Neural progenitor cell (in vitro differentiated cells): ENCODE data around the gene KLK12. TPM values are rescaled to one million over a fixed set of nuclear protein-coding genes. Genes with fewer than 3 reads are reported as not detected.
A peak's percentile ranks its signal among the peaks of the same experiment; 100 is the strongest.

Source experiments
- DNase-seq: peaks from one replicate; pipeline ENCODE4 v3.0.0-alpha.2; 2016; ENCODE audit warnings: low spot score
- H2AFZ ChIP-seq: fragments of 200-600 bp; sonication (generic); replicated peaks from 2 replicates; pipeline ENCODE4 v1.6.1; 2016; ENCODE audit warnings: antibody characterized with exemption
- H3F3A ChIP-seq: fragments of 200-600 bp; sonication (generic); 2 replicates; pipeline ENCODE4 v1.6.1; 2016; ENCODE audit warnings: antibody characterized with exemption, low read depth
- H3K27ac ChIP-seq: fragments of 200-600 bp; sonication (generic); 2 replicates; pipeline ENCODE4 v1.5.1; 2016; ENCODE audit warnings: mild to moderate bottlenecking
- H3K27me3 ChIP-seq: fragments of 200-600 bp; sonication (generic); 2 replicates; pipeline ENCODE4 v1.6.1; 2016; ENCODE audit warnings: mild to moderate bottlenecking, moderate library complexity
- H3K36me3 ChIP-seq: fragments of 200-600 bp; sonication (generic); 2 replicates; pipeline ENCODE4 v1.5.1; 2016
- H3K4me1 ChIP-seq: fragments of 200-600 bp; sonication (generic); 2 replicates; pipeline ENCODE4 v1.6.1; 2016; ENCODE audit warnings: mixed run types
- H3K4me2 ChIP-seq: fragments of 200-600 bp; sonication (generic); 2 replicates; pipeline ENCODE4 v1.6.1; 2016
- H3K4me3 ChIP-seq: fragments of 200-600 bp; sonication (generic); 2 replicates; pipeline ENCODE4 v1.5.1; 2016
- H3K79me2 ChIP-seq: fragments of 200-600 bp; sonication (generic); 2 replicates; pipeline ENCODE4 v1.6.1; 2016; ENCODE audit warnings: low read depth
- H3K9ac ChIP-seq: fragments of 200-600 bp; sonication (generic); 2 replicates; pipeline ENCODE4 v1.6.1; 2016
- H3K9me3 ChIP-seq: fragments of 200-600 bp; sonication (generic); 2 replicates; pipeline ENCODE4 v1.5.1; 2016; ENCODE audit warnings: low read depth
- H4K20me1 ChIP-seq: fragments of 200-600 bp; sonication (generic); 2 replicates; pipeline ENCODE4 v1.6.1; 2016; ENCODE audit warnings: low read depth
- H3K27ac Mint-ChIP-seq: 3 replicates; pipeline ENCODE4 v1.8.0; 2021; ENCODE audit warnings: mixed read lengths
- H3K27me3 Mint-ChIP-seq: 2 replicates; pipeline ENCODE4 v1.8.0; 2022; ENCODE audit warnings: low read depth, mild to moderate bottlenecking, inconsistent platforms, moderate library complexity, mixed read lengths; ENCODE audit not compliant: insufficient read depth
- H3K36me3 Mint-ChIP-seq: 3 replicates; pipeline ENCODE4 v1.8.0; 2021; ENCODE audit warnings: mixed read lengths
- H3K4me1 Mint-ChIP-seq: 3 replicates; pipeline ENCODE4 v1.8.0; 2021; ENCODE audit warnings: mixed read lengths
- H3K4me3 Mint-ChIP-seq: 3 replicates; pipeline ENCODE4 v1.8.0; 2021; ENCODE audit warnings: mild to moderate bottlenecking, moderate library complexity, mixed read lengths
- H3K9me3 Mint-ChIP-seq: 3 replicates; pipeline ENCODE4 v1.8.0; 2020; ENCODE audit warnings: mixed read lengths
- EZH2 ChIP-seq: fragments of 200-600 bp; sonication (generic); IDR thresholded peaks from 2 replicates; pipeline ENCODE4 v1.6.1; 2017; ENCODE audit warnings: antibody characterized with exemption, mild to moderate bottlenecking, moderate library complexity
- EZH2phosphoT487 ChIP-seq: fragments of 200-600 bp; sonication (generic); IDR thresholded peaks from 2 replicates; pipeline ENCODE4 v1.6.1; 2017; ENCODE audit warnings: antibody characterized with exemption
- total RNA-seq: library from RNA; depleted of rRNA; stranded (reverse); fragments of >200 nt; gene quantifications from 2 replicates; pipeline ENCODE4 v1.2.3, GENCODE V29; 2015; ENCODE audit warnings: low replicate concordance
- TF ChIP-seq, protein P1 (sequence below): fragments of 200-600 bp; sonication (generic); IDR thresholded peaks from 2 replicates; pipeline ENCODE4 v1.5.1; 2017; ENCODE audit warnings: antibody characterized with exemption, mild to moderate bottlenecking

KLK12 gene
- total RNA-seq, 1 donor from 2014 or later = not detected

DNA sequence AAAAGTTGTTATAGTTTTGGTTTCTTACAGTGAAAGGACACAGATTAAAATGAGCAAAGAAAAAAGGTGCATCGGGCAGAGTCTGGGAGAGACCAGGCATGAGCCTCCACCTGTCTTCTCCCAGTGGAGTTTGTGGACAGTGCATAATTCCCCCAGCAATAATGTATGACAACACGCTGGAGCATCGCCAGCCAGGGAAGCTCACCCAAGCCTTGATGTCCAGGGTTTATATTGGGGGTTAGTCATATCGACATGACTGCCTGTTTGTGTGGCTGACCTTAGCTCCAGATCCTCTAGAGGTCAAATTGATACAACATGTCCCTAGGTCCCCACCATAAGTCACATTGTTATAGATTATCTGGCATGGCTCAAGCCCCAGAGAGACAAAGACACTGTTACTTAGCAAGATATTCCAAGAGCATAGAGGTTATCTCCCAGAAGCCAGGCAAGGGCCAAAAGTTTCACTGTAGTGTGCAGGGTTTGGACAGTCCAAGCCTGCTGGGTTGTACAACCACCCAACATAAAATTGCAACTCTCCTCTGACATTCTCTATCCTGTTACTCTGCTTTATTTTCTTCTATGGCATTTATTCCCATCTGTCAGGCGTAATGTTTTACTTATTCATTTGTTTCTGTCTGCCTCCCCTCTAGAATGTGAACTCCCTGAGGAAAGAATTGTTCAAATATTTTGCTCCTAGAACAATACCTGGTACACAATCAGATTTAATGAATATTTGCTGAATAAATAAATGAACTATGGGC, 35.7 kb upstream of the KLK12 start:
- Histone ChIP-seq H3K36me3 (no peaks in the 10 kb centered on the region), H3K4me3 (no peak overlapping the region), H2AFZ (no peak overlapping the region), H3F3A (no peaks in the 10 kb centered on the region), H3K9me3 (no peaks in the 10 kb centered on the region), H4K20me1 (no peaks in the 10 kb centered on the region), H3K79me2 (no peaks in the 10 kb centered on the region), H3K9ac (no peak overlapping the region), H3K27me3 (peaks cover 10% of the 10 kb centered on the region), H3K4me2 (no peak overlapping the region), H3K27ac (no peak overlapping the region), H3K4me1 (no peaks in the 10 kb centered on the region)
- Mint-ChIP-seq H3K36me3 (no peaks in the 10 kb centered on the region), H3K27me3 (peaks cover 9% of the 10 kb centered on the region), H3K4me1 (no peaks in the 10 kb centered on the region), H3K27ac (no peak overlapping the region), H3K9me3 (peaks cover 20% of the 10 kb centered on the region), H3K4me3 (no peak overlapping the region)
- no peak for TF ChIP-seq EZH2phosphoT487
- TF ChIP-seq EZH2 = no peak
- TF ChIP-seq, protein P1, sequence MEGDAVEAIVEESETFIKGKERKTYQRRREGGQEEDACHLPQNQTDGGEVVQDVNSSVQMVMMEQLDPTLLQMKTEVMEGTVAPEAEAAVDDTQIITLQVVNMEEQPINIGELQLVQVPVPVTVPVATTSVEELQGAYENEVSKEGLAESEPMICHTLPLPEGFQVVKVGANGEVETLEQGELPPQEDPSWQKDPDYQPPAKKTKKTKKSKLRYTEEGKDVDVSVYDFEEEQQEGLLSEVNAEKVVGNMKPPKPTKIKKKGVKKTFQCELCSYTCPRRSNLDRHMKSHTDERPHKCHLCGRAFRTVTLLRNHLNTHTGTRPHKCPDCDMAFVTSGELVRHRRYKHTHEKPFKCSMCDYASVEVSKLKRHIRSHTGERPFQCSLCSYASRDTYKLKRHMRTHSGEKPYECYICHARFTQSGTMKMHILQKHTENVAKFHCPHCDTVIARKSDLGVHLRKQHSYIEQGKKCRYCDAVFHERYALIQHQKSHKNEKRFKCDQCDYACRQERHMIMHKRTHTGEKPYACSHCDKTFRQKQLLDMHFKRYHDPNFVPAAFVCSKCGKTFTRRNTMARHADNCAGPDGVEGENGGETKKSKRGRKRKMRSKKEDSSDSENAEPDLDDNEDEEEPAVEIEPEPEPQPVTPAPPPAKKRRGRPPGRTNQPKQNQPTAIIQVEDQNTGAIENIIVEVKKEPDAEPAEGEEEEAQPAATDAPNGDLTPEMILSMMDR = no peak
- DNase-seq = no peak

DNA sequence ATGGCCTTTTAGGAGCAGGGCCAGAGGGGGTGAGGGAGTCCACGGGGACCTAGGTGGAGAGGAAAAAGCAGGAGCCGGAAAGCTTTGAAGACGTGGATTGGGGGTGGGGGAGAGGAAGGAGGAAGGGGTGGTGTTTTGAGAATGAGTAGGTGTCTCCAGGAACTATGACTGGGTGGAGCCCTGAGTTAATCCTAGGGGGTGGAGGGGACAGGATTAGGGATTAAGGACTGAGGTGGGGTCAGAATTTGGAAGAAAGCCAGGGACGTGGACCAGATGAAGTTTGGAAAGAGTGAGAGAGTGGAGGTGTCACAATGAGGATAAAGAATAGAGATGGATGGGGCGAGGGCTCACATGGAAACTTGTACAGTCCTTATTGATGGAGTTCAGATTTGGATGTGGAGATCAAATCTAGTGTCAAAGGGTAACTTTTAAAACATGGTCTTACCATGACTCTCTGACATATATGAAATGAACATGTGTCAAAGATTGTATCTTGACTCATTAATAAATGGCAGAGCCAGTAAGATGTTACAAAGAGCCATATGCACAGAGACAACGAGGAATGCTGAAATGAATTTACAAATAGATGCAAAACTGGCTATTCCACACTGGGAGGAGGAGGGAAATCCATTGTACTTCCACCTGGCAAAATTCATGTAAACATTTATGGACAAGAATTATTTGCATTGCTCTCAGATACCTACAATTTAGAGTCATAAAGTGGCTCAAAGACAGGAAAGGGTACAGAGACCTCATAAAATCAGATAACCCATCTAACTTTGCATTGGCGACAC, 31.8 kb upstream of the KLK12 start:
- no peak overlapping the region for H3K4me2 ChIP-seq
- no peaks in the 10 kb centered on the region for H3K4me1 ChIP-seq
- H3K9ac ChIP-seq = no peak overlapping the region
- Mint-ChIP-seq H3K36me3 (no peaks in the 10 kb centered on the region), H3K4me1 (peaks cover 2% of the 10 kb centered on the region), H3K4me3 (no peak overlapping the region), H3K27me3 (peaks cover 19% of the 10 kb centered on the region), H3K9me3 (peaks cover 6% of the 10 kb centered on the region), H3K27ac (no peak overlapping the region)
- H3K27me3 ChIP-seq = peaks cover 29% of the 10 kb centered on the region
- H3K36me3 ChIP-seq = no peaks in the 10 kb centered on the region
- no peaks in the 10 kb centered on the region for H4K20me1 ChIP-seq
- DNase-seq = no peak
- TF ChIP-seq, protein P1 = no peak
- TF ChIP-seq EZH2 (no peak), EZH2phosphoT487 (no peak)
- no peaks in the 10 kb centered on the region for H3F3A ChIP-seq
- no peaks in the 10 kb centered on the region for H3K79me2 ChIP-seq
- no peak overlapping the region for H3K27ac ChIP-seq
- H3K4me3 ChIP-seq = no peak overlapping the region
- H2AFZ ChIP-seq = no peak overlapping the region
- H3K9me3 ChIP-seq = no peaks in the 10 kb centered on the region

DNA sequence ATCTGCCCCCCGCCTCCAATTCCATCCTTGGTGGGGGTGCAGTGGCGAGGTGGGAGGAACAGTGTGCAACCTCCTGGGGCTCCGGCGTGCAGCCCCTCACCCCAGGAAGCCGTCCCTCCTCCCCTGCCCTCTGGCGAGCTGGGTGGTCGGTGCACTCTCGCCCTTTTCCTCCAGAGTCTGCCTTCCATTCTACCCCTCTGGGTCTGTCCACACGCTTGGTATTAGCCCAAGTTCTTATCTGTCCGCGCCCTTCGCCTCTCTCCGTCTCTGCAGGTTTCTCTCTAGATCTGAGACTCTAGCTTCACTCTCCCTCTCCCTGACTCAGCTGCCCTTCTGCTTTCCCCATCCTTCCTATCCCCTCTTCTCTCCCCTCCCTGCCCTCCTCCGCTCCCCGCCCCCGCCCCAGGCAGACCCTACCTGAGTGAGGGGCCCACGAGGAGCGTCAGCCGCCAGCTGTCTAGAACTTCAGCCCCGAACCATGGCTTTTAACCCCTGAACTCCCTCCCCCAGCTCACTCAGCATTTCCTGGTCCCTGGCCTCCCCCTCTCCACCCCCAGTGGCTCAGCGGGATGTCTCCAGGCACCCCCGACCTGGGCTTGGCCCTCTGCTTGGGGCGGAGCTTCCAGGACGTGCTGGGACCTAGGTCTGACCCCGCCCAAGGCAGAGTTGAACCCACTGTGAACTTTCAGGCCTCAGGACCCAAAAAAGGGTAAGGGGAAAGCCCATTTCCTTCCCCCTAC, 30.6 kb upstream of the KLK12 start:
- Histone ChIP-seq H3K4me2 (peak overlapping the region; percentile 71), H3K4me3 (peak overlapping the region; percentile 37), H3K79me2 (no peaks in the 10 kb centered on the region), H3K36me3 (no peaks in the 10 kb centered on the region), H3K27ac (no peak overlapping the region), H3K9me3 (no peaks in the 10 kb centered on the region), H2AFZ (no peak overlapping the region), H3K4me1 (no peaks in the 10 kb centered on the region), H3K9ac (no peak overlapping the region), H4K20me1 (no peaks in the 10 kb centered on the region), H3K27me3 (peaks cover 29% of the 10 kb centered on the region), H3F3A (no peaks in the 10 kb centered on the region)
- Mint-ChIP-seq H3K4me1 (peaks cover 2% of the 10 kb centered on the region), H3K9me3 (peaks cover 6% of the 10 kb centered on the region), H3K36me3 (no peaks in the 10 kb centered on the region), H3K27me3 (peaks cover 20% of the 10 kb centered on the region), H3K27ac (no peak overlapping the region), H3K4me3 (peak overlapping the region; percentile 75)
- no peak for TF ChIP-seq EZH2phosphoT487
- TF ChIP-seq EZH2 = no peak
- TF ChIP-seq, protein P1 = no peak
- DNase-seq = no peak
